CD8-positive, alpha-beta memory T cell (primary cell): ENCODE data around the gene FTSJ1. TPM values are rescaled to one million over a fixed set of nuclear protein-coding genes. Genes with fewer than 3 reads are reported as not detected.
"Not testable (repeated sequence)": the region's sequence is repeated elsewhere in the genome, so short reads cannot be mapped to it uniquely, and the experiment has no call there.

Source experiments
- CTCF ChIA-PET: fragments of 350-600 bp; sonication (Branson Sonifier 250); formaldehyde crosslinking; loops from one replicate; lab custom pipeline; 2021; ENCODE audit warnings: antibody characterized with exemption; lab: Charles Lee
- POLR2A ChIA-PET: fragments of 350-600 bp; sonication (Branson Sonifier 250); formaldehyde crosslinking; loops from one replicate; lab custom pipeline; 2021; ENCODE audit warnings: antibody characterized with exemption; lab: Charles Lee
- DNase-seq, 5 donors: peaks; one replicate each; pipeline versions ENCODE4 v3.0.0 to v3.0.0-alpha.2; 2020 to 2022; ENCODE audit warnings: mixed read lengths in 1 of 5
- H3K27ac ChIP-seq: one replicate; pipeline ENCODE4 v1.7.0; 2013; ENCODE audit warnings: low read depth, mild to moderate bottlenecking, low read length, moderate library complexity
- H3K27me3 ChIP-seq: 2 replicates; pipeline ENCODE4 v1.7.0; 2013; ENCODE audit warnings: low read length, mild to moderate bottlenecking; ENCODE audit not compliant: insufficient read depth, poor library complexity, severe bottlenecking
- H3K36me3 ChIP-seq: 2 replicates; pipeline ENCODE4 v1.7.0; 2013; ENCODE audit warnings: mild to moderate bottlenecking, low read length, moderate library complexity; ENCODE audit not compliant: insufficient read depth
- H3K4me1 ChIP-seq: 2 replicates; pipeline ENCODE4 v1.7.0; 2013; ENCODE audit warnings: mild to moderate bottlenecking, low read length, moderate library complexity; ENCODE audit not compliant: insufficient read depth
- H3K4me3 ChIP-seq: 2 replicates; pipeline ENCODE4 v1.7.0; 2013; ENCODE audit warnings: mild to moderate bottlenecking, low read length
- H3K9me3 ChIP-seq: 2 replicates; pipeline ENCODE4 v1.7.0; 2013; ENCODE audit warnings: mild to moderate bottlenecking, low read length
- H3K27ac Mint-ChIP-seq, 8 donors: one replicate each; pipeline ENCODE4 v1.8.0; 2020 to 2021; ENCODE audit warnings: mixed read lengths in 8 of 8, mild to moderate bottlenecking in 6 of 8, inconsistent platforms in 3 of 8, moderate library complexity in 3 of 8
- H3K27me3 Mint-ChIP-seq, 2 donors: one replicate each; pipeline ENCODE4 v1.8.0; 2020 to 2021; ENCODE audit warnings: mixed read lengths in 2 of 2, mild to moderate bottlenecking in 1 of 2, moderate library complexity in 1 of 2
- H3K36me3 Mint-ChIP-seq, 3 donors: one replicate each; pipeline ENCODE4 v1.8.0; 2020 to 2021; ENCODE audit warnings: mixed read lengths in 3 of 3, inconsistent platforms in 1 of 3, mild to moderate bottlenecking in 1 of 3
- H3K4me1 Mint-ChIP-seq, 3 donors: one replicate each; pipeline ENCODE4 v1.8.0; 2020 to 2021; ENCODE audit warnings: mixed read lengths in 3 of 3, inconsistent platforms in 1 of 3, mild to moderate bottlenecking in 1 of 3
- H3K4me3 Mint-ChIP-seq, 7 donors: one replicate each; pipeline ENCODE4 v1.8.0; 2020 to 2021; ENCODE audit warnings: mixed read lengths in 7 of 7, mild to moderate bottlenecking in 6 of 7, moderate library complexity in 4 of 7, inconsistent platforms in 2 of 7
- H3K9me3 Mint-ChIP-seq, 5 donors: one replicate each; pipeline ENCODE4 v1.8.0; 2020 to 2022; ENCODE audit warnings: mixed read lengths in 5 of 5, mild to moderate bottlenecking in 3 of 5, moderate library complexity in 2 of 5, inconsistent platforms in 1 of 5
- polyA plus RNA-seq: library from polyadenylated mRNA; unstranded; fragments of 300-500 nt; fragmentation: Illumina TruSeq; gene quantifications from one replicate; pipeline ENCODE4 v1.2.3, GENCODE V29; 2021
- total RNA-seq, 2 experiments: library from RNA; stranded (reverse); gene quantifications; one replicate each; pipeline ENCODE4 v1.2.3, GENCODE V29; 2021

FTSJ1 gene
- total and polyA plus RNA-seq, 3 experiments from 2014 or later: 69.4 to 107 (median 105) TPM

DNA sequence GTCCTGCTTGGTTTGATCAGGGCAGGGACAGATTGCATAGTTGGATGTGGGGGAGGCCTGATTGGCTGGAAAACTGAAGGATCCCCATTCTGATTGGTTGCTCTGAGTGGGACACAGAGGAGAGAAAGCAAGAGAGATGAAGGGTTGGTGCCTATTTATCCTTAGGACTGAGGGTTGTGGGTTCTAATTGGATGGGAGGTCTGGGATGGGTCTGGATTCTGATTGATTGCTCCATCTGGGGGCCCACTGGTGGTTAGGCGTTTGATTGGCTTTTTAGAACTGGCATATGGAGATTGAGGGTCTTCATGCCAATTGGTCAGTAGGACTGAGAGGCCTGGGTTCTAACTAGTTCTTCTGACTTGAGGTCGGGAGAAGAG, 45.0 kb downstream of the FTSJ1 start:
- no peaks in the 10 kb centered on the region for H3K9me3 ChIP-seq
- CTCF ChIA-PET: no interaction called here
- H3K27me3 ChIP-seq: no peaks in the 10 kb centered on the region
- peak overlapping the region; percentile 64 for H3K4me3 ChIP-seq
- Mint-ChIP-seq H3K4me1 (peaks cover 23 to 49% (median 30%) of the 10 kb centered on the region in 3 donors), H3K4me3 (peak overlapping the region; percentile 84 to 97 (median 90)), H3K27ac (peak overlapping the region; percentile 87 to 96 (median 96)), H3K27me3 (peaks cover 0 to 2% of the 10 kb centered on the region in 2 donors), H3K9me3 (no peaks in the 10 kb centered on the region), H3K36me3 (peaks cover 0 to 28% (median 2%) of the 10 kb centered on the region in 3 donors)
- peaks cover 6% of the 10 kb centered on the region for H3K36me3 ChIP-seq
- peak overlapping the region; percentile 70 for H3K27ac ChIP-seq
- no peak for DNase-seq
- POLR2A ChIA-PET: interaction anchor here (1.4 to 2.0 kb wide), 2 partner anchors 18 to 54 kb away, joined by 4 to 20 read pairs; partner anchors contain the start of genes RBM3 and TBC1D25
- peaks cover 17% of the 10 kb centered on the region for H3K4me1 ChIP-seq

GRCh38 chrX:48521353-48522243, 45.6 kb downstream of the FTSJ1 start, which contains the start of gene EBP:
TSS of gene EBP (plus strand) at chrX:48521808. CDS start at chrX:48523772, 1,964 bp downstream.
- peaks cover 6% of the 10 kb centered on the region for H3K36me3 ChIP-seq
- H3K27ac ChIP-seq: peak within 1 kb of the TSS; percentile 83
- H3K9me3 ChIP-seq: no peaks in the 10 kb centered on the region
- peak within 1 kb of the TSS; percentile 87 to 96 (median 96) for H3K27ac Mint-ChIP-seq
- no peaks in the 10 kb centered on the region for H3K9me3 Mint-ChIP-seq
- H3K4me3 Mint-ChIP-seq: peak within 1 kb of the TSS; percentile 84 to 97 (median 90)
- peak within 1 kb of the TSS; percentile 85 for H3K4me3 ChIP-seq
- no peaks in the 10 kb centered on the region for H3K27me3 ChIP-seq
- peaks cover 0 to 28% (median 3%) of the 10 kb centered on the region in 3 donors for H3K36me3 Mint-ChIP-seq
- peaks cover 0 to 2% of the 10 kb centered on the region in 2 donors for H3K27me3 Mint-ChIP-seq
- H3K4me1 ChIP-seq: peaks cover 17% of the 10 kb centered on the region
- peak; percentile 88 to 96 (median 94) for DNase-seq
- H3K4me1 Mint-ChIP-seq: peaks cover 22 to 47% (median 25%) of the 10 kb centered on the region in 3 donors
- POLR2A ChIA-PET: interaction anchor here (0.6 to 2.0 kb wide), 5 partner anchors 13 to 329 kb away, joined by 4 to 20 read pairs (median 4); partner anchors contain the start of genes PORCN, RBM3 and TBC1D25
- CTCF ChIA-PET: interaction anchor here (0.7 kb wide), 1 partner anchor 18 kb away, joined by 3 read pairs; the partner anchor contains the start of gene TBC1D25

DNA sequence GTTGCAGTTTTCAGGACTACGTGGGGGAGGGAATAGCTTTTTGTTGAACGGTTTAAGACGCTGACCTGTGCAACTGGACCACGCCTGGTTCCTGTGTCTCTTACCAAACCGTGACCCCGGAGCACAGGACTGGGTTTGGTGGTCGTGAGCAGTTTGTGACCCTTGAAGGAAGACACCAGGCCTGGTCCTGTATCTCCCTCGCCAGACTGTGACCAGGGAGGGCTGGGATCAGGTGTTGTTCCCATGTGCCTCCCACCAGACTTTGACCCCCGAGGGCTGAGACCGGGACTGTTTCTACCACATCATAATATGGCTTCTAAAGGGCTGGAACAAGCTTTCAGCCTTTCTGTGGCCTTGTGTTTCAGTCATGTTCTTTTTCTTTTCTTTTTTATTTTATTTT, 46.3 kb downstream of the FTSJ1 start:
- Histone ChIP-seq H3K4me3 (peak overlapping the region; percentile 85), H3K4me1 (peaks cover 17% of the 10 kb centered on the region), H3K27ac (peak overlapping the region; percentile 83), H3K9me3 (no peaks in the 10 kb centered on the region), H3K36me3 (peaks cover 6% of the 10 kb centered on the region), H3K27me3 (no peaks in the 10 kb centered on the region)
- ChIA-PET CTCF (interaction anchor here (0.7 kb wide), 1 partner anchor 17 kb away, joined by 3 read pairs; the partner anchor contains the start of gene TBC1D25), POLR2A (interaction anchor here (0.6 to 2.0 kb wide), 6 partner anchors 14 to 329 kb away, joined by 4 to 20 read pairs (median 5); partner anchors contain the start of genes PORCN, RBM3 and TBC1D25)
- no peak for DNase-seq
- H3K9me3 Mint-ChIP-seq: no peaks in the 10 kb centered on the region
- H3K27ac Mint-ChIP-seq: peak overlapping the region; percentile 87 to 96 (median 96)
- peaks cover 0 to 28% (median 4%) of the 10 kb centered on the region in 3 donors for H3K36me3 Mint-ChIP-seq
- H3K27me3 Mint-ChIP-seq: peaks cover 0 to 2% of the 10 kb centered on the region in 2 donors
- H3K4me3 Mint-ChIP-seq: peak overlapping the region; percentile 84 to 97 (median 90)
- peaks cover 18 to 41% (median 28%) of the 10 kb centered on the region in 3 donors for H3K4me1 Mint-ChIP-seq

GRCh38 chrX:48523682-48524081, 47.7 kb downstream of the FTSJ1 start:
- H3K27ac Mint-ChIP-seq: peak overlapping the region in 3 of 8 donors; percentile 60 to 82 (median 78)
- H3K27me3 ChIP-seq: no peaks in the 10 kb centered on the region
- peaks cover 18 to 41% (median 28%) of the 10 kb centered on the region in 3 donors for H3K4me1 Mint-ChIP-seq
- H3K4me1 ChIP-seq: peaks cover 17% of the 10 kb centered on the region
- H3K4me3 Mint-ChIP-seq: peak overlapping the region; percentile 29 to 89 (median 64)
- POLR2A ChIA-PET: no interaction called here
- H3K27ac ChIP-seq: no peak overlapping the region
- CTCF ChIA-PET: no interaction called here
- peaks cover 4 to 42% (median 5%) of the 10 kb centered on the region in 3 donors for H3K36me3 Mint-ChIP-seq
- no peak for DNase-seq
- H3K36me3 ChIP-seq: peaks cover 6% of the 10 kb centered on the region
- H3K4me3 ChIP-seq: no peak overlapping the region
- H3K27me3 Mint-ChIP-seq: peaks cover 0 to 2% of the 10 kb centered on the region in 2 donors
- no peaks in the 10 kb centered on the region for H3K9me3 Mint-ChIP-seq
- no peaks in the 10 kb centered on the region for H3K9me3 ChIP-seq

GRCh38 chrX:48525853-48526252, 49.9 kb downstream of the FTSJ1 start:
- CTCF ChIA-PET: interaction anchor here (1.4 kb wide), 1 partner anchor 14 kb away, joined by 3 read pairs; no protein-coding TSS in a partner anchor

DNA sequence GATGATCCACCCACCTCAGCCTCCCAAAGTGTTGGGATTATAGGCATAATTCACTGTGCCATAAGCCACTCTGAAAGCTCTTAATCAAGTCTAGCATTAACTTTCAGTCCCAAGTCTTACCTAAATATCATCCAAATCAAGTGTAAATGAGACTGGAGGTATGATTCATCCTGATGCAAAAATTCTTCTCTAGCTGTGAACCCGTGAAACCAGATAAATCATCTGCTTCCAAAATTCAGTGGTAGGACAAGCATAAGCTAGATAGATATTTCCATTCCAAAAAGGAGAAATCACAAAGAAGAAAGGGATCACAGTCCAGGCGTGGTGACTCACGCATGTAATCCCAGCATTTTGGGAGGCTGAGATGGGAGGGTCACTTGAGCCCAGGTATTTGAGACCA, 54.7 kb downstream of the FTSJ1 start:
- Mint-ChIP-seq H3K36me3 (peaks cover 7 to 27% (median 8%) of the 10 kb centered on the region in 3 donors), H3K4me1 (peaks cover 9 to 16% (median 15%) of the 10 kb centered on the region in 3 donors), H3K27ac (no peak overlapping the region), H3K27me3 (no peaks in the 10 kb centered on the region), H3K4me3 (no peak overlapping the region), H3K9me3 (no peaks in the 10 kb centered on the region)
- Histone ChIP-seq H3K27me3 (no peaks in the 10 kb centered on the region), H3K4me3 (no peak overlapping the region), H3K4me1 (peaks cover 11% of the 10 kb centered on the region), H3K36me3 (no peaks in the 10 kb centered on the region), H3K9me3 (no peaks in the 10 kb centered on the region), H3K27ac (no peak overlapping the region)
- CTCF ChIA-PET: no interaction called here
- POLR2A ChIA-PET: no interaction called here
- DNase-seq: no peak

More at GRCh38 chrX:48525853-48526252, 49.9 kb downstream of the FTSJ1 start:
- H3K36me3 ChIP-seq, H3K27me3 ChIP-seq, DNase-seq, H3K4me3 Mint-ChIP-seq, H3K9me3 ChIP-seq, H3K27ac ChIP-seq, POLR2A ChIA-PET, H3K9me3 Mint-ChIP-seq, H3K4me3 ChIP-seq, H3K4me1 ChIP-seq, H3K27me3 Mint-ChIP-seq: not testable (repeated sequence)
- peaks cover 10 to 24% (median 15%) of the 10 kb centered on the region in 3 donors for H3K4me1 Mint-ChIP-seq
- H3K36me3 Mint-ChIP-seq: peaks cover 3 to 45% (median 7%) of the 10 kb centered on the region in 3 donors
- H3K27ac Mint-ChIP-seq: peak overlapping the region in 1 of 8 donors; percentile 33

- H3K36me3 Mint-ChIP-seq: peaks cover 7 to 22% (median 8%) of the 10 kb centered on the region in 3 donors
- peaks cover 9 to 16% (median 14%) of the 10 kb centered on the region in 3 donors for H3K4me1 Mint-ChIP-seq
- peaks cover 11% of the 10 kb centered on the region for H3K4me1 ChIP-seq
- H3K4me3 ChIP-seq: no peak overlapping the region
- H3K27ac Mint-ChIP-seq: peak overlapping the region; percentile 19 to 97 (median 88)
- POLR2A ChIA-PET: no interaction called here
- CTCF ChIA-PET: no interaction called here
- H3K27me3 Mint-ChIP-seq: no peaks in the 10 kb centered on the region
- H3K4me3 Mint-ChIP-seq: peak overlapping the region in 2 of 7 donors; percentile 11 to 22
- H3K36me3 ChIP-seq: no peaks in the 10 kb centered on the region
- H3K27me3 ChIP-seq: no peaks in the 10 kb centered on the region
- no peaks in the 10 kb centered on the region for H3K9me3 ChIP-seq
- no peak for DNase-seq
- peak overlapping the region; percentile 16 for H3K27ac ChIP-seq
- H3K9me3 Mint-ChIP-seq: no peaks in the 10 kb centered on the region
Observed at GRCh38 chrX:48531358-48531959, 55.5 kb downstream of the FTSJ1 start.
